Spleen (tissue), 11 donors: Measurements from ENCODE around the gene FAM193A. TPM values are rescaled to one million over a fixed set of nuclear protein-coding genes. Genes with fewer than 3 reads are reported as not detected.
A peak's percentile ranks its signal among the peaks of the same experiment; 100 is the strongest.

ENCODE experiments used
- DNase-seq: peaks from one replicate; pipeline ENCODE4 v3.0.0-alpha.2; 2020
- H3K27ac ChIP-seq, 8 donors: fragments of 200-600 bp; sonication (generic) in 7 of 8; 1 replicate in 4 of 8; 2 replicates in 4 of 8; pipeline versions ENCODE4 v1.5.0 to v1.8.0; 2016 to 2021; ENCODE audit warnings: inconsistent platforms in 4 of 8, mild to moderate bottlenecking in 4 of 8, moderate library complexity in 1 of 8
- H3K27me3 ChIP-seq, 7 donors: fragments of 200-600 bp; sonication (generic) in 6 of 7; replicated peaks in 1 of 7; 1 replicate in 4 of 7; 2 replicates in 3 of 7; pipeline versions ENCODE4 v1.5.0 to v1.8.0; 2016 to 2021; ENCODE audit warnings: inconsistent platforms in 3 of 7, mild to moderate bottlenecking in 1 of 7
- H3K36me3 ChIP-seq, 6 donors: fragments of 200-600 bp; sonication (generic) in 5 of 6; 1 replicate in 4 of 6; 2 replicates in 2 of 6; pipeline versions ENCODE4 v1.5.0 to v1.8.0; 2016 to 2021; ENCODE audit warnings: inconsistent platforms in 2 of 6
- H3K4me1 ChIP-seq, 6 donors: fragments of 200-600 bp; sonication (generic) in 5 of 6; 1 replicate in 3 of 6; 2 replicates in 3 of 6; pipeline versions ENCODE4 v1.5.0 to v1.8.0; 2016 to 2021; ENCODE audit warnings: inconsistent platforms in 3 of 6
- H3K4me3 ChIP-seq, 8 donors: fragments of 200-600 bp; sonication (generic) in 7 of 8; 1 replicate in 4 of 8; 2 replicates in 4 of 8; pipeline versions ENCODE4 v1.5.0 to v1.8.0; 2016 to 2021; ENCODE audit warnings: inconsistent platforms in 4 of 8, mild to moderate bottlenecking in 4 of 8, moderate library complexity in 2 of 8
- H3K9me3 ChIP-seq, 8 donors: fragments of 200-600 bp; sonication (generic) in 7 of 8; 1 replicate in 4 of 8; 2 replicates in 4 of 8; pipeline versions ENCODE4 v1.5.0 to v1.8.0; 2016 to 2021; ENCODE audit warnings: inconsistent platforms in 4 of 8
- POLR2A ChIP-seq, 3 donors: fragments of 450-650 bp; IDR thresholded peaks; one replicate each; pipeline ENCODE4 v1.5.1; 2017; ENCODE audit warnings: antibody characterized with exemption in 3 of 3, mild to moderate bottlenecking in 1 of 3
- POLR2AphosphoS5 ChIP-seq, 3 donors: sonication (generic); formaldehyde crosslinking; IDR thresholded peaks; one replicate each; pipeline ENCODE4 v1.5.1; 2017; ENCODE audit warnings: antibody characterized with exemption in 3 of 3
- WGBS, 5 donors: extraction: QIAGEN DNeasy Blood & Tissue Kit in 3 of 5; methylation state at CpG; one replicate each; pipeline versions ENCODE4 v1.1.5 to v1.1.7; 2013 to 2018; 5-methylcytosine and 5-hydroxymethylcytosine counted together
- intact Hi-C: fragments of 100-400 bp; cut with DNase I; formaldehyde crosslinking; loops from one replicate; pipeline ENCODE4 v1.15.0; 2023; ENCODE audit warnings: low total_unique reads
- polyA plus RNA-seq, 3 donors: library from polyadenylated mRNA; stranded (reverse); fragments of 200-250 nt; gene quantifications; one replicate each; pipeline ENCODE4 v1.2.1, GENCODE V29; 2013
- total RNA-seq, 7 donors: library from RNA; depleted of rRNA in 3 of 7; stranded (reverse); fragments of >200 nt in 3 of 7; fragmentation: NEBNext Ultra II Directional in 4 of 7; extraction: Animal tissue kit (Norgen Biotek cat#: 25700) in 4 of 7; gene quantifications; one replicate each; pipeline versions ENCODE4 v1.1.0 to v1.2.1, GENCODE V29; 2016 to 2021
- TF ChIP-seq, protein P1 (sequence below), 11 experiments: fragments of 200-600 bp in 7 of 11; fragments of 450-650 bp in 4 of 11; sonication (generic) in 4 of 11; IDR thresholded peaks in 8 of 11; conservative IDR thresholded peaks in 3 of 11; 1 replicate in 7 of 11; 2 replicates in 4 of 11; pipeline versions ENCODE4 v1.4.0 to v1.8.0; 2016 to 2021; ENCODE audit warnings: antibody characterized with exemption in 11 of 11, inconsistent platforms in 4 of 11, mild to moderate bottlenecking in 1 of 11
- donor health status: healthy with polysubstance abuse.
- donor health status: DM: no; HTN: no; CAD: no; lungs with moderate emphysema.
- donor health status: DM: no; HTN: no; CAD: no.
- donor health status: Bipolar disorder and iron deficiency.
- donor health status: healthy.
- donor health status: DM: no; HTN: no; CAD: no.
- donor health status: DM: yes; HTN: yes; CAD: no.

Gene FAM193A
- total and polyA plus RNA-seq, 10 donors = 6.2 to 37.7 (median 31.6) TPM

DNA sequence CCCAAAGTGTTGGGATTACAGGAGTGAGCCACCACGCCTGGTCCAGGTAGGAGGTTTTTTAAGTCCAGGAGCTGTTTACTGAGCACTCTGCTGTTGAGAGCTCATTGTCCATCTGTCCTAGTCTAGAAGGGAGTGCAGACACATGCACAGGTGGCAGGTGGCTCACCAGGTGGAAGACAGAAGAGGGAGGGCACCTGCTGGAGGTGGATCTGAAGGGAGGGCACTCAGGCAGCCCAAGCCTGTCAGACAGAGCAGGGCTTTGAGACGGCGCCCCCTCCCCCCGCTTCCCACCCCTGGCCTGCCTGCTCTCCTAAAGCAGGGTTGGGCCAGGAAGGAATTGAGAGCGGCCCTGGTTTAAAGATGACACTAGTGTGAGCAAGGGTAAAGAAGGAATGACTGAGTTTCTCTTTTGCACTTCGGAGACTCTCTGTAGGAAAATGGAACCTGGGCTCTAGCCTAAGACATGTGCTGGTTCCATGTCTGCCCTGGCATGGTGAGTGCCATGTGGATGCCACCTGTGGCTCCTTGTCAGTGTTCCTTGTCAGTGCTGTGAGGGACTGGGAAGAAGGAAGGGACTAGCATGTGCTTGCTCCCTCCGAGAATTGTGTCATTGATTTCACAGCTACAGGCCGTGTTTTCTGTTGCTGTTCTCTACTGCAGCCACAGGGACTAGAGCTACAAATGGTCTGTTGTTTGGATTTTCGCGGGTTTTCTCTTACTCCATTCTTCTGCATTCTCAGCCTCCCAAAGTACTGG is 111.1 kb downstream of the FAM193A start:
- H3K4me3 ChIP-seq = no peak overlapping the region
- no peaks in the 10 kb centered on the region for H3K9me3 ChIP-seq
- no peaks in the 10 kb centered on the region for H3K27me3 ChIP-seq
- DNase-seq = peak; percentile 56
- no peak overlapping the region for H3K27ac ChIP-seq
- WGBS, 5 donors = 93 to 97% (median 93%) methylated on average over 10 of the region's 10 CpGs
- H3K4me1 ChIP-seq = peaks cover 0 to 13% (median 0%) of the 10 kb centered on the region in 6 donors
- no peak for TF ChIP-seq POLR2AphosphoS5 (IDR thresholded peaks at IDR 0.05)
- TF ChIP-seq POLR2A (IDR thresholded peaks at IDR 0.05) = no peak
- TF ChIP-seq, protein P1, sequence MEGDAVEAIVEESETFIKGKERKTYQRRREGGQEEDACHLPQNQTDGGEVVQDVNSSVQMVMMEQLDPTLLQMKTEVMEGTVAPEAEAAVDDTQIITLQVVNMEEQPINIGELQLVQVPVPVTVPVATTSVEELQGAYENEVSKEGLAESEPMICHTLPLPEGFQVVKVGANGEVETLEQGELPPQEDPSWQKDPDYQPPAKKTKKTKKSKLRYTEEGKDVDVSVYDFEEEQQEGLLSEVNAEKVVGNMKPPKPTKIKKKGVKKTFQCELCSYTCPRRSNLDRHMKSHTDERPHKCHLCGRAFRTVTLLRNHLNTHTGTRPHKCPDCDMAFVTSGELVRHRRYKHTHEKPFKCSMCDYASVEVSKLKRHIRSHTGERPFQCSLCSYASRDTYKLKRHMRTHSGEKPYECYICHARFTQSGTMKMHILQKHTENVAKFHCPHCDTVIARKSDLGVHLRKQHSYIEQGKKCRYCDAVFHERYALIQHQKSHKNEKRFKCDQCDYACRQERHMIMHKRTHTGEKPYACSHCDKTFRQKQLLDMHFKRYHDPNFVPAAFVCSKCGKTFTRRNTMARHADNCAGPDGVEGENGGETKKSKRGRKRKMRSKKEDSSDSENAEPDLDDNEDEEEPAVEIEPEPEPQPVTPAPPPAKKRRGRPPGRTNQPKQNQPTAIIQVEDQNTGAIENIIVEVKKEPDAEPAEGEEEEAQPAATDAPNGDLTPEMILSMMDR (IDR thresholded peaks at IDR 0.05 in 8 of 11, conservative IDR thresholded peaks at IDR 0.05 in 3 of 11) = no peak
- intact Hi-C loops = no loop called here
- peaks cover 0 to 97% (median 66%) of the 10 kb centered on the region in 6 donors for H3K36me3 ChIP-seq

DNA sequence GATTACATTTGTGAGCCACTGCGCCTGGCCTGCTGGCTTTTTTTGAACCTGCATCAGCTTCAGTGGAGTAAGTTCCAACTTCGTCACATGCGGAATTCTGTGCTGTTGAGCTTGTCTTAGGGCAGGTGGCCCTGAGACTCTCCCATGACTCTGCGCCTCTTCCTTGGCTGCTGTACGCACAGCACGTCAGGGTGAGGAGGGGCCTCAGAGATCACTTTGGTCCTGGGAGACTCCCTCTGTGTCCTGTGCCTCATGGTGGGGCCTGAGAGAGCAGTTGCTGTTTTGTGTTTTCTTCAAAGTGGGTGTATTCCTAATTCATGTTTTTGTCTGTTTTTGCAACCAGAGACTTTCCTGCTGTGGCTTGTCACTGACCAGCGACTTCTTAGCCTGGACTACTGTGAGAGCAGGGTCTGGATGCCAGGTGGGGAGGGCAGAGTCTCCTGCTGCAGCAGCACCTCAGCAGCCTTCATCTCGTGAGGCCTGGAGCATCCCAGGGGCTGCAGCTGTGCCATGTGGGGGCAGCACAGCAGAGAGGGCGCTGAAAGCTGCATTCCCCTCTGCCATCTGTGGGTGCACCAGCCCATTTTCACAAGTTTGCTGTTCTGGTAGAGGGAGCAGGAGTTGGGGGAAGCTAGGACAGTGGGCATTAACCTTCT is 111.8 kb downstream of the FAM193A start:
- 95 to 98% (median 96%) methylated on average over 9 of the region's 9 CpGs for WGBS, 5 donors
- peaks cover 0 to 17% (median 0%) of the 10 kb centered on the region in 6 donors for H3K4me1 ChIP-seq
- H3K27me3 ChIP-seq = no peaks in the 10 kb centered on the region
- no peak overlapping the region for H3K27ac ChIP-seq
- H3K4me3 ChIP-seq = no peak overlapping the region
- TF ChIP-seq POLR2A (IDR thresholded peaks at IDR 0.05) = no peak
- no peak for TF ChIP-seq POLR2AphosphoS5 (IDR thresholded peaks at IDR 0.05)
- TF ChIP-seq, protein P1 (IDR thresholded peaks at IDR 0.05 in 8 of 11, conservative IDR thresholded peaks at IDR 0.05 in 3 of 11) = no peak
- peaks cover 0 to 94% (median 62%) of the 10 kb centered on the region in 6 donors for H3K36me3 ChIP-seq
- no peaks in the 10 kb centered on the region for H3K9me3 ChIP-seq
- no peak for DNase-seq
- intact Hi-C loops = no loop called here

DNA sequence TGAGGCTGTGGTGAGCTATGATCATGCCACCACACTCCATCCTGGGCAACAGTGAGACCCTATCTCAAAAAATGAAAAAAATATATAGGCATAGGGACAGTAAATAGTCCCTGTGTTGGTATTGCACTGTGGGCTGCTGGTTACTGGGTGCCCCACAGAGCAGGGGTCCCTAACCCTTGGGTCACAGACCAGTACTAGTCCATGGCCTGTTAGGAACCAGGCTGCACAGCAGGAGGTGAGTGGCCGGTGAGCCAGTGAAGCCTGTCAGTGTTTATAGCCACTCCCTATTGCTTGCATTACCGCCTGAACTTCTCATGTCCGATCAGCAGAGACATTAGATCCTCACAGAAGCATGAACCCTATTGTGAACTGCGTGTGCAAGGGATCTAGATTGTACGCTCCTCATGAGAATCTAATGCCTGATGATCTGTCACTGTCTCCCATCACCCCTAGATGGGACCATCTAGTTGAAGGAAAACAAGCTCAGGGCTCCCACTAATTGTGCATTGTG is 113.2 kb downstream of the FAM193A start:
- no peak for DNase-seq
- H3K4me1 ChIP-seq = peaks cover 0 to 21% (median 0%) of the 10 kb centered on the region in 6 donors
- no peaks in the 10 kb centered on the region for H3K9me3 ChIP-seq
- intact Hi-C loops = no loop called here
- WGBS, 5 donors = 97 to 99% (median 98%) methylated on average over 5 of the region's 5 CpGs
- H3K36me3 ChIP-seq = peaks cover 0 to 94% (median 56%) of the 10 kb centered on the region in 6 donors
- TF ChIP-seq, protein P1 (IDR thresholded peaks at IDR 0.05 in 8 of 11, conservative IDR thresholded peaks at IDR 0.05 in 3 of 11) = no peak
- no peak for TF ChIP-seq POLR2AphosphoS5 (IDR thresholded peaks at IDR 0.05)
- TF ChIP-seq POLR2A (IDR thresholded peaks at IDR 0.05) = no peak
- no peak overlapping the region for H3K27ac ChIP-seq
- no peaks in the 10 kb centered on the region for H3K27me3 ChIP-seq
- H3K4me3 ChIP-seq = no peak overlapping the region

DNA sequence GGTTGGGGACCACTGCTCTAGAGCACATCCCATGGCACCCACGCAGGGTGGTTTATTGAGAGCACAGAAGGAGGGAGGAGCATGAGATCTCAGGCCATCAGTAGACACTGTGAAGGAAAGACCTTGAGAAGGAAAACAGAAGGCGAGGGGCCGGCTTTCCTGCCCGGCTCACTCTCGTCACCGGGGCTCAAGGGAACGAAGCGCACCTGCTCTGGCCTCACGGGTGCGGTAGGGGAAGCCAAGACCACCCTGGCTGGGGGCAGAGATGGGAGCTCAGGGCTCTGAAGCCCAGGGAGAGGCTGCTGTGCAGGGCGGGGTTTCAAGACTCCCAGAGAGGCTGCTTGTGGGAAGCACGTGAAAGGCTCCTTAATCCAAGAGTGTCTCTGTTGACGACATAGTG is 113.8 kb downstream of the FAM193A start:
- WGBS, 5 donors = 93 to 97% (median 96%) methylated on average over 13 of the region's 13 CpGs
- DNase-seq = no peak
- intact Hi-C loops = no loop called here
- H3K27ac ChIP-seq = no peak overlapping the region
- H3K36me3 ChIP-seq = peaks cover 0 to 94% (median 56%) of the 10 kb centered on the region in 6 donors
- TF ChIP-seq POLR2A (IDR thresholded peaks at IDR 0.05) (no peak), POLR2AphosphoS5 (IDR thresholded peaks at IDR 0.05) (peak in 2 of 3 donors; percentile 14 to 47)
- TF ChIP-seq, protein P1 (IDR thresholded peaks at IDR 0.05 in 8 of 11, conservative IDR thresholded peaks at IDR 0.05 in 3 of 11) = no peak
- no peak overlapping the region for H3K4me3 ChIP-seq
- peaks cover 0 to 21% (median 0%) of the 10 kb centered on the region in 6 donors for H3K4me1 ChIP-seq
- H3K9me3 ChIP-seq = no peaks in the 10 kb centered on the region
- H3K27me3 ChIP-seq = no peaks in the 10 kb centered on the region
